Activated CD8-positive, alpha-beta memory T cell treated with anti-CD3 and anti-CD28 coated beads, Interleukin-2, amount 10 ng/mL, durations not matched to agents 7 days and 5 days (primary cell): Measurements from ENCODE around the gene ACAP3. TPM values are rescaled to one million over a fixed set of nuclear protein-coding genes. Genes with fewer than 3 reads are reported as not detected.

Source experiments
- ATAC-seq: fragments of 150-1000 bp; cut with Tn5 transposase; one replicate; pipeline ENCODE4 v1.10.0; 2021; ENCODE audit warnings: moderate library complexity
- CTCF ChIA-PET: fragments of 350-600 bp; sonication (Branson Sonifier 250); formaldehyde crosslinking; loops from one replicate; lab custom pipeline; 2021; ENCODE audit warnings: antibody characterized with exemption; lab: Charles Lee
- DNase-seq: peaks from one replicate; pipeline ENCODE4 v3.0.0-alpha.2; 2020
- H3K27ac Mint-ChIP-seq: one replicate; pipeline ENCODE4 v1.8.0; 2021; ENCODE audit warnings: mild to moderate bottlenecking, mixed read lengths
- H3K27me3 Mint-ChIP-seq: one replicate; pipeline ENCODE4 v1.8.0; 2021; ENCODE audit warnings: mixed read lengths
- H3K36me3 Mint-ChIP-seq: one replicate; pipeline ENCODE4 v1.8.0; 2021; ENCODE audit warnings: mild to moderate bottlenecking, mixed read lengths
- H3K4me1 Mint-ChIP-seq: one replicate; pipeline ENCODE4 v1.8.0; 2021; ENCODE audit warnings: mixed read lengths
- H3K4me3 Mint-ChIP-seq: one replicate; pipeline ENCODE4 v1.8.0; 2021; ENCODE audit warnings: mild to moderate bottlenecking, moderate library complexity, mixed read lengths
- H3K9me3 Mint-ChIP-seq: one replicate; pipeline ENCODE4 v1.8.0; 2022; ENCODE audit warnings: low read depth, mixed read lengths
- total RNA-seq, 2 experiments: library from RNA; stranded (reverse); gene quantifications; one replicate each; pipeline ENCODE4 v1.2.3, GENCODE V29; 2021

The ACAP3 gene
- total RNA-seq, 2 experiments from 2014 or later, result 71.7 to 99.9 TPM

DNA sequence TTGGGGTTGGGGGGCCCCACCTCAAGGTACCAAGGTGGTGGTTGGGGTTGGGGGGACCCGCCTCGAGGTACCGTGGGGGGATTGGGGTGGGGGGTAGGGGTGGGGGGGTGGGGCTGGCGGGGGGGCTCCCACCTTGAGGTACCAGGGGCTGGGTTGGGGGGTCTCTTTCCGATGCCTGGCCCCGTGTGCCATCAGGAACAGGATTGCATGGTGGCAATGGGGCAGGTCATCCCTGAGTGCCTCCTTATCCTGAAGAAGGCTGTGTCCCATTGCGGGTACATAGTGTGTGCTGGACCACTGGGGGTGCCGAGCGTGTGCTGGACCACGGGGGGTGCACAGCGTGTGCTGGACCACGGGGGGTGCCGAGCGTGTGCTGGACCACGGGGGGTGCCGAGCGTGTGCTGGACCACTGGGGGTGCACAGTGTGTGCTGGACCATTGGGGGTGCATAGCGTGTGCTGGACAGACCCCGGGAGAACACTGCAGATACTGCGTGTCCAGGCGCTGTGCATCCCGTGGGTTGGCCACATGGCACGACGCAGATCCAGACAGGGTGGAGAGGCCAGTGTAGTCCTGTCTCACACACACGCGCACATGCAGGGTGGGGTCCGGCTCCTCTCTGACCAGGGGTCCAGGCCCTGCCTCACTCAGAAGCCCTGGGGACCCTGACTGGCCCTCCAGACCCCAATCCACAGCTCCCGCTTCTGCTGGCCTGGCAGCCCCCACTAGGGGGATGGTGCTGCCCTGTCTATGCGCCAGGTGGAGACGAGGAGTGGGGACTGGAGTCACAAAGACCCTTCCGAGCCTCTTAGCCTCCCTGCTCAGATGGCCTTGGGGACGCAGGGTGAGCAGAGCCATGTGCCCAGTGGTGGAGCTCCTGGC is 23.3 kb downstream of the ACAP3 start:
- H3K4me1 Mint-ChIP-seq, result no peaks in the 10 kb centered on the region
- ATAC-seq, result no peak
- no peaks in the 10 kb centered on the region for H3K9me3 Mint-ChIP-seq
- H3K27ac Mint-ChIP-seq, result no peak overlapping the region
- no peaks in the 10 kb centered on the region for H3K27me3 Mint-ChIP-seq
- DNase-seq, result no peak
- H3K4me3 Mint-ChIP-seq, result no peak overlapping the region
- CTCF ChIA-PET, result no interaction called here
- H3K36me3 Mint-ChIP-seq, result no peaks in the 10 kb centered on the region

DNA sequence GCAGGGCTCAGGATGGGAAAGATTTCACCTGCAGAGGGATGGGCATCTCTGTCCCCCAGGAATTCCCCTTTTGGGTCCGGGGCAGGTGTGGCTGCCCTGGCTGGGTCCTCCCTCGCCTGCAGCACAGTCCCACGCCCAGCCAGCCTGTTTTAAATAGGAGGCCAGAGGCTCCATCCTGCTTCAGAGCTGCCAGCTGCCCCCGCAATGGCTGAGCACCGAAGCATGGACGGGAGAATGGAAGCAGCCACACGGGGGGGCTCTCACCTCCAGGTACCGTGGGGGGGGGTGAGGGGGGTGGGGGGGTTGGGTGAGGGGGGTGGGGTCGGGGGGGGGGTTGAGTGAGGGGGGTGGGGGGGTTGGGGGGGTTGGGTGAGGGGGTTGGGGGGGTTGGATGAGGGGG is 23.9 kb downstream of the ACAP3 start:
- no peak for ATAC-seq
- Mint-ChIP-seq H3K36me3 (no peaks in the 10 kb centered on the region), H3K27ac (no peak overlapping the region), H3K4me1 (no peaks in the 10 kb centered on the region), H3K9me3 (no peaks in the 10 kb centered on the region), H3K4me3 (no peak overlapping the region), H3K27me3 (no peaks in the 10 kb centered on the region)
- CTCF ChIA-PET, result no interaction called here
- DNase-seq, result no peak

GRCh38 chr1:1282998-1283397 is 24.7 kb downstream of the ACAP3 start:
- CTCF ChIA-PET, result interaction anchor here (1.5 kb wide), 1 partner anchor 32 kb away, joined by 4 read pairs; no protein-coding TSS in a partner anchor
- Mint-ChIP-seq H3K27me3 (no peaks in the 10 kb centered on the region), H3K9me3 (no peaks in the 10 kb centered on the region), H3K27ac (no peak overlapping the region), H3K36me3 (no peaks in the 10 kb centered on the region), H3K4me3 (no peak overlapping the region), H3K4me1 (no peaks in the 10 kb centered on the region)
- ATAC-seq (no peak), DNase-seq (no peak)

- Mint-ChIP-seq H3K4me3 (no peak overlapping the region), H3K27ac (no peak overlapping the region), H3K36me3 (no peaks in the 10 kb centered on the region), H3K4me1 (no peaks in the 10 kb centered on the region), H3K27me3 (no peaks in the 10 kb centered on the region), H3K9me3 (no peaks in the 10 kb centered on the region)
- CTCF ChIA-PET, result interaction anchor here (0.9 to 1.5 kb wide), 2 partner anchors 11 to 31 kb away, joined by 3 to 4 read pairs; no protein-coding TSS in a partner anchor
- no peak for ATAC-seq
- no peak for DNase-seq
Observed at GRCh38 chr1:1281533-1282321, 26.0 kb downstream of the ACAP3 start.

- Mint-ChIP-seq H3K4me1 (no peaks in the 10 kb centered on the region), H3K27me3 (no peaks in the 10 kb centered on the region), H3K9me3 (no peaks in the 10 kb centered on the region), H3K27ac (no peak overlapping the region), H3K36me3 (no peaks in the 10 kb centered on the region), H3K4me3 (no peak overlapping the region)
- DNase-seq, result no peak
- no peak for ATAC-seq
- CTCF ChIA-PET, result interaction anchor here (0.9 to 1.2 kb wide), 2 partner anchors 12 to 158 kb away, joined by 3 read pairs; no protein-coding TSS in a partner anchor
Observed at GRCh38 chr1:1280782-1281481, 26.8 kb downstream of the ACAP3 start.

DNA sequence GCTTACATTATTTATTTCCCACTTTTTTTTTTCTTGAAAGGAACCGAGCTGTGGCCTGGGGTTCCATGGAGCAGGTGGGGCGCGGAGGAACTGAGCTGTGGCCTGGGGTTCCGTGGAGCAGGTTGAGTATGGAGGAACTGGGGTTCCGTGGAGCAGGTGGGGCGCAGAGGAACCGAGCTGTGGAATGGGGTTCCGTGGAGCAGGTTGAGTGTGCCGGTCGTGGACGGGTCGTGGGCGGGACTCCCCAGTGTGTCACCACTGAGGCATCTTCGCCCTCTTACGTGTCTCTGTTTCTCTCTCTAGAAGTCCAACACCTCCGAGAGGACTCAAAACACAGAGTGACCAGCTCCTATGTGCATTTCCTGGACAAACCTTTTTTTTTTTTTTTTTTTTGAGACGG is 28.7 kb downstream of the ACAP3 start:
- Mint-ChIP-seq H3K36me3 (no peaks in the 10 kb centered on the region), H3K27ac (no peak overlapping the region), H3K4me1 (peaks cover 4% of the 10 kb centered on the region), H3K9me3 (no peaks in the 10 kb centered on the region), H3K4me3 (no peak overlapping the region), H3K27me3 (no peaks in the 10 kb centered on the region)
- DNase-seq, result no peak
- no peak for ATAC-seq
- CTCF ChIA-PET, result interaction anchor here (0.9 kb wide), 1 partner anchor 157 kb away, joined by 3 read pairs; no protein-coding TSS in a partner anchor

GRCh38 chr1:1278620-1279019 is 29.1 kb downstream of the ACAP3 start:
- Mint-ChIP-seq H3K27ac (no peak overlapping the region), H3K4me3 (no peak overlapping the region)
- CTCF ChIA-PET, result interaction anchor here (1.3 kb wide), 1 partner anchor 157 kb away, joined by 4 read pairs; no protein-coding TSS in a partner anchor

DNA sequence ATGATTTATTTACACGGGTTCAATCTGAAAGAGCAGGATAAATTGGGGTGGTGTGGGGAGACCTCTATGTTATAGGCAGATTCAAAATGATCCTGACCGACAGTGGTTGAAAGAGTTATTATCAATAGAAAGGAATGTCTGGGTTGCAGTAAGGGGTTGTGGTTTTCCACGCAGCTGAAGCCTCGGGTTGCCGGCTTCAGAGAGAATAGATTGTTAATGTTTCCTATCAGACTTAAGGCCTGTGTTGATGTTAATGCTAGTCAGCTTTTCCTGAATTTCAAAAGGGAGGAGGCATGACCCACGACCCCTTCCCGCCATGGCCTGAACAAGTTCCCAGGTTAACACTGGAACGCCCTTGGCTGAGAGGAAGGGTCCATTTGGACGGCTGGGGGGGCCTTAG is 31.9 kb downstream of the ACAP3 start:
- H3K9me3 Mint-ChIP-seq, result no peaks in the 10 kb centered on the region
- no peak overlapping the region for H3K4me3 Mint-ChIP-seq
- no peak for DNase-seq
- no peaks in the 10 kb centered on the region for H3K27me3 Mint-ChIP-seq
- H3K36me3 Mint-ChIP-seq, result peaks cover 12% of the 10 kb centered on the region
- H3K4me1 Mint-ChIP-seq, result peaks cover 24% of the 10 kb centered on the region
- ATAC-seq, result no peak
- H3K27ac Mint-ChIP-seq, result no peak overlapping the region
- CTCF ChIA-PET, result interaction anchor here (1.2 to 2.3 kb wide), 2 partner anchors 124 to 153 kb away, joined by 3 to 7 read pairs; partner anchors contain the start of gene CCNL2

More at GRCh38 chr1:1278620-1279019, 29.1 kb downstream of the ACAP3 start:
- H3K27me3 Mint-ChIP-seq, result no peaks in the 10 kb centered on the region
- no peaks in the 10 kb centered on the region for H3K36me3 Mint-ChIP-seq
- no peak for ATAC-seq
- no peaks in the 10 kb centered on the region for H3K9me3 Mint-ChIP-seq
- no peak for DNase-seq
- H3K4me1 Mint-ChIP-seq, result peaks cover 4% of the 10 kb centered on the region

DNA sequence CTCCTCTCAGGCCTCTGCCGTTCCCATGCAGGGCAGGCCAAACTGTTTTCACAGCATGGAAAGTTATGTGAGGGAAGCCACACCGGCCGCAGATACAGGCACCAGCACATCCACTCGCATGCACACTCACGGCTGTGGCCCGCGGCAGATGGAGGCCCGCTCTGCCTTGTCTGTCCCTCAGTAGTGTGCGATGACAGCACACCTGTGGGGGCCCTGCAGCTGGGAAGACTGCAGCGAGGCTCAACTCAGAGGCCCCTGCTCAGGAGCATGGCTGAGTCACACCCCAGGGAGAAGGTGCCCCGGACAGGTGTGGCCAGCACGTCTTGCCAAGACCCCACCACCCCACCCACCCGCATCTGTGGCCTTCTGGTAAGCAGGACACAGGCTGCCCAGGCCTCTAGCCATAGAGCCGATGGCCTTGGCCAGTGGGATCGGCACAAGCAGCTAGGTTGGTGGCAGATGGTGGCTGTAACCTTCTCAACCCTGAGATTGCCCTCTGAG is 32.7 kb downstream of the ACAP3 start:
- H3K27me3 Mint-ChIP-seq, result no peaks in the 10 kb centered on the region
- peak overlapping the region; percentile 15 for H3K27ac Mint-ChIP-seq
- ATAC-seq (no peak), DNase-seq (no peak)
- peaks cover 12% of the 10 kb centered on the region for H3K36me3 Mint-ChIP-seq
- peaks cover 33% of the 10 kb centered on the region for H3K4me1 Mint-ChIP-seq
- H3K4me3 Mint-ChIP-seq, result peak overlapping the region; percentile 61
- CTCF ChIA-PET, result interaction anchor here (1.2 to 2.3 kb wide), 2 partner anchors 124 to 152 kb away, joined by 3 to 7 read pairs; partner anchors contain the start of gene CCNL2
- H3K9me3 Mint-ChIP-seq, result no peaks in the 10 kb centered on the region

DNA sequence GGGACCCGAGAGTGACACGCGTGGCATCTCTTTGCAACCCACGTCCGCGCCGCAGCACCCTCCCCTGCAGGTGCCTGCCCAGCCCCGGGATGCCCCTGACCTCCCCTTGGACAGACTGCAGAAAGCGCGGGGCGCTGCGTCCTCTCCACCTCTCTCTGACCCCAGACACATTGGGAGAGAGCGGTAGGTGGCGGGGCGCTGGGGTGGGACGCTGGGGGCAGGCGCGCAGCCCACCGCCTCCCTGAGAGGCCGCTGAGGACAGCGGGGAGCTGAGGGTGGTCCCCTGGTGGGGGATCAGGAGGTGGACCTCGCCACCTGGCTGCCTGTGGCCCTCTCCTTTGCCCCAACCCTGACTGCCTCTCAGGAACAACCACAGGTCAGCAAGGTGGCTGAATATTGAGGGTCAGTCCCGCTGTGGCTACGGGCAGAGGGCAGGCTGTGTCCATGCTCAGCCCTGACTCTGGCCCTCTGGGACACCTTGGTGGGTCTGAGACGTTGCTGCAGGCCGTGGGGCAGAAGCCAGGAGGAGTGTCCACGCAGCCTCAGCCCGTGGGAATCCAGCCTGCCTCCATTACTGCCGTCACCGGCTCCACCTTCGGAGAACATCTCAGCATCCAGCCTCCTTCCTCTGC is 33.3 kb downstream of the ACAP3 start:
- H3K36me3 Mint-ChIP-seq, result peaks cover 12% of the 10 kb centered on the region
- H3K4me3 Mint-ChIP-seq, result peak overlapping the region; percentile 61
- no peak for ATAC-seq
- peak overlapping the region; percentile 15 for H3K27ac Mint-ChIP-seq
- H3K9me3 Mint-ChIP-seq, result no peaks in the 10 kb centered on the region
- no peaks in the 10 kb centered on the region for H3K27me3 Mint-ChIP-seq
- CTCF ChIA-PET, result interaction anchor here (0.8 to 1.5 kb wide), 3 partner anchors 24 to 153 kb away, joined by 4 to 12 read pairs (median 5); no protein-coding TSS in a partner anchor
- no peak for DNase-seq
- peaks cover 37% of the 10 kb centered on the region for H3K4me1 Mint-ChIP-seq

DNA sequence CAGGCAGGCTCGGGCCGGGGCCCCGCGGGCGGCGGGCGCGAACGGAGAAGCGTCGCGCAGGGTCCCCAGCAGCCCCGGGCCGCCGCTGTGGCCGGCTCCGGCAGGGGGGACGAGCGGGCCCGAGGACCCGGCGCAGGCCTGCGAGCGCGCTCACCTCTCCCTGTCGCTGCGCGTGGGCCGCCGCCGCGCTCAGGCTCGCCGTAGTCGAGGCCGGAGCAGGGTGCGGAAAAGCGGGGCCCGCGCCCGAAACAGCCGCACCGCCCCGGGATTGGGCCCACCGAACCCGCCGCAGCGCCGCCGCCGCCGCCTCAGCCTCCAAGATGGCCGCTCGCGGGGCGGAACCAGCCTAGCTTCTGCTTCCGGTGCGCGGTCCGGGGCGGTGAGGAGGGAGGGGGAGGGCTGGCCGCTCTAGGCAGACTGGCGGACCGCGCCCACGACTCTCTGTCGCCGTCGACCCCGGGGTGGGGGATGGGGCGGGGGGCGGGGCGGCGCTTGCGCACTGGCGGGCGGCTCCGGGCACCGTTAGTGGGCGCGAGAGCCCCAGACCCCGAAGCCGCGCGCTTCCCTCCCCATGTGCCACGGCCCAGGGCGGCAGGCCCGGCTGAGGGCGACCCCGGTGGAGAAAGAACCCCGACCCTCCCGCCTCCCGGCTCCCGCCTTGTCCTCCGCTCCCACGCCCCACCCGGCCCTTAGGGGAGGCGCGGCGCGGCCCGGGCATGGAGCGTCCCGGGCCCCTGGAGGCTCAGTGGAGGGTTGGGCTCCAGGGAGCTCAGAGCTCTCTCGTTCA is 34.0 kb downstream of the ACAP3 start, which contains the start of gene UBE2J2:
UBE2J2 (minus strand) TSS at position 343 of the 787 bp plus-strand sequence. CDS start 5,862 bp downstream, outside the sequence.
- ATAC-seq, result peak; percentile 95
- peaks cover 12% of the 10 kb centered on the region for H3K36me3 Mint-ChIP-seq
- no peaks in the 10 kb centered on the region for H3K9me3 Mint-ChIP-seq
- peak within 1 kb of the TSS; percentile 84 for H3K27ac Mint-ChIP-seq
- no peaks in the 10 kb centered on the region for H3K27me3 Mint-ChIP-seq
- CTCF ChIA-PET, result interaction anchor here (0.8 to 1.5 kb wide), 4 partner anchors 18 to 152 kb away, joined by 3 to 12 read pairs (median 4); no protein-coding TSS in a partner anchor
- H3K4me3 Mint-ChIP-seq, result peak within 1 kb of the TSS; percentile 90
- peak; percentile 96 for DNase-seq
- peaks cover 37% of the 10 kb centered on the region for H3K4me1 Mint-ChIP-seq
